SK-N-SH (cell line): ENCODE measurements around the gene TMEM14B.

Experiments
- GABPA ChIP-seq: IDR thresholded peaks from 2 replicates; pipeline ENCODE4 v1.4.0; 2012; ENCODE audit warnings: low read depth, mild to moderate bottlenecking
- TEAD4 ChIP-seq: IDR thresholded peaks from 2 replicates; pipeline ENCODE4 v1.4.0; 2012; ENCODE audit warnings: mild to moderate bottlenecking, borderline replicate concordance; ENCODE audit not compliant: insufficient read depth
- ZBTB33 ChIP-seq: IDR thresholded peaks from 2 replicates; pipeline ENCODE4 v1.4.0; 2012; ENCODE audit warnings: low read depth, borderline replicate concordance
- TF ChIP-seq, protein P1 (sequence below): fragments of 200-600 bp; sonication (generic); IDR thresholded peaks from 2 replicates; pipeline ENCODE4 v1.6.1; 2017; ENCODE audit warnings: antibody characterized with exemption, mild to moderate bottlenecking, moderate library complexity
- TF ChIP-seq, protein P2 (sequence below): fragments of 150-350 bp; IDR thresholded peaks from 2 replicates; pipeline ENCODE4 v1.6.1; 2017; ENCODE audit warnings: antibody characterized with exemption, low read length, low read depth, borderline replicate concordance

- TF ChIP-seq, protein P1, sequence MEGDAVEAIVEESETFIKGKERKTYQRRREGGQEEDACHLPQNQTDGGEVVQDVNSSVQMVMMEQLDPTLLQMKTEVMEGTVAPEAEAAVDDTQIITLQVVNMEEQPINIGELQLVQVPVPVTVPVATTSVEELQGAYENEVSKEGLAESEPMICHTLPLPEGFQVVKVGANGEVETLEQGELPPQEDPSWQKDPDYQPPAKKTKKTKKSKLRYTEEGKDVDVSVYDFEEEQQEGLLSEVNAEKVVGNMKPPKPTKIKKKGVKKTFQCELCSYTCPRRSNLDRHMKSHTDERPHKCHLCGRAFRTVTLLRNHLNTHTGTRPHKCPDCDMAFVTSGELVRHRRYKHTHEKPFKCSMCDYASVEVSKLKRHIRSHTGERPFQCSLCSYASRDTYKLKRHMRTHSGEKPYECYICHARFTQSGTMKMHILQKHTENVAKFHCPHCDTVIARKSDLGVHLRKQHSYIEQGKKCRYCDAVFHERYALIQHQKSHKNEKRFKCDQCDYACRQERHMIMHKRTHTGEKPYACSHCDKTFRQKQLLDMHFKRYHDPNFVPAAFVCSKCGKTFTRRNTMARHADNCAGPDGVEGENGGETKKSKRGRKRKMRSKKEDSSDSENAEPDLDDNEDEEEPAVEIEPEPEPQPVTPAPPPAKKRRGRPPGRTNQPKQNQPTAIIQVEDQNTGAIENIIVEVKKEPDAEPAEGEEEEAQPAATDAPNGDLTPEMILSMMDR: no peak
- TF ChIP-seq, protein P2, sequence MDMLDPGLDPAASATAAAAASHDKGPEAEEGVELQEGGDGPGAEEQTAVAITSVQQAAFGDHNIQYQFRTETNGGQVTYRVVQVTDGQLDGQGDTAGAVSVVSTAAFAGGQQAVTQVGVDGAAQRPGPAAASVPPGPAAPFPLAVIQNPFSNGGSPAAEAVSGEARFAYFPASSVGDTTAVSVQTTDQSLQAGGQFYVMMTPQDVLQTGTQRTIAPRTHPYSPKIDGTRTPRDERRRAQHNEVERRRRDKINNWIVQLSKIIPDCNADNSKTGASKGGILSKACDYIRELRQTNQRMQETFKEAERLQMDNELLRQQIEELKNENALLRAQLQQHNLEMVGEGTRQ: no peak
- TF ChIP-seq TEAD4 (no peak), ZBTB33 (no peak), GABPA (no peak)
Observed at GRCh38 chr6:10743515-10743914, 4.1 kb upstream of the TMEM14B start.
